Esophagus muscularis mucosa (tissue), 4 donors: ENCODE measurements around the gene CEACAM16. TPM values are rescaled to one million over a fixed set of nuclear protein-coding genes. Genes with fewer than 3 reads are reported as not detected.

Source experiments
- DNase-seq: peaks from one replicate; pipeline ENCODE4 v3.0.0-alpha.2; 2017; ENCODE audit errors: extremely low spot score
- H3K27ac ChIP-seq, 4 donors: fragments of 200-600 bp; sonication (generic); replicated peaks in 1 of 4; 1 replicate in 3 of 4; 2 replicates in 1 of 4; pipeline ENCODE4 v1.5.1; 2016 to 2019; ENCODE audit warnings: mild to moderate bottlenecking in 1 of 4
- H3K27me3 ChIP-seq, 4 donors: fragments of 200-600 bp; sonication (generic); one replicate each; pipeline versions ENCODE4 v1.5.1 to v1.6.0; 2016 to 2019
- H3K36me3 ChIP-seq, 4 donors: fragments of 200-600 bp; sonication (generic); one replicate each; pipeline ENCODE4 v1.5.1; 2016 to 2019
- H3K4me1 ChIP-seq, 4 donors: fragments of 200-600 bp; sonication (generic); one replicate each; pipeline ENCODE4 v1.5.1; 2016 to 2019
- H3K4me3 ChIP-seq, 4 donors: fragments of 200-600 bp; sonication (generic); 1 replicate in 2 of 4; 2 replicates in 2 of 4; pipeline ENCODE4 v1.5.1; 2016 to 2019; ENCODE audit warnings: mild to moderate bottlenecking in 4 of 4, moderate library complexity in 1 of 4
- H3K9me3 ChIP-seq, 4 donors: fragments of 200-600 bp; sonication (generic); 1 replicate in 3 of 4; 2 replicates in 1 of 4; pipeline ENCODE4 v1.5.1; 2016 to 2019
- EP300 ChIP-seq: sonication (generic); formaldehyde crosslinking; IDR thresholded peaks from one replicate; pipeline ENCODE4 v1.6.1; 2017; ENCODE audit warnings: antibody characterized with exemption
- POLR2A ChIP-seq: fragments of 450-650 bp; IDR thresholded peaks from one replicate; pipeline ENCODE4 v1.6.1; 2017; ENCODE audit warnings: antibody characterized with exemption, moderate library complexity, mild to moderate bottlenecking, low read depth
- POLR2AphosphoS5 ChIP-seq, 2 donors: sonication (generic); formaldehyde crosslinking; IDR thresholded peaks; one replicate each; pipeline ENCODE4 v1.6.1; 2017; ENCODE audit warnings: antibody characterized with exemption in 2 of 2
- WGBS: methylation state at CpG from one replicate; pipeline ENCODE4 v1.1.5; 2018; 5-methylcytosine and 5-hydroxymethylcytosine counted together
- intact Hi-C: fragments of 100-400 bp; cut with DNase I; formaldehyde crosslinking; loops from one replicate; pipeline ENCODE4 v1.15.1; 2023
- total RNA-seq, 4 donors: library from RNA; depleted of rRNA; stranded (reverse); fragments of >200 nt; gene quantifications; one replicate each; pipeline versions ENCODE4 v1.1.0 to v1.2.1, GENCODE V29; 2016
- TF ChIP-seq, protein P1 (sequence below), 3 experiments: fragments of 200-600 bp in 2 of 3; fragments of 450-650 bp in 1 of 3; sonication (generic) in 2 of 3; IDR thresholded peaks; one replicate each; pipeline ENCODE4 v1.5.1; 2017 to 2019; ENCODE audit warnings: antibody characterized with exemption in 3 of 3, mild to moderate bottlenecking in 2 of 3, moderate library complexity in 1 of 3

CEACAM16 gene
- total RNA-seq, 4 donors from 2014 or later, result not detected

DNA sequence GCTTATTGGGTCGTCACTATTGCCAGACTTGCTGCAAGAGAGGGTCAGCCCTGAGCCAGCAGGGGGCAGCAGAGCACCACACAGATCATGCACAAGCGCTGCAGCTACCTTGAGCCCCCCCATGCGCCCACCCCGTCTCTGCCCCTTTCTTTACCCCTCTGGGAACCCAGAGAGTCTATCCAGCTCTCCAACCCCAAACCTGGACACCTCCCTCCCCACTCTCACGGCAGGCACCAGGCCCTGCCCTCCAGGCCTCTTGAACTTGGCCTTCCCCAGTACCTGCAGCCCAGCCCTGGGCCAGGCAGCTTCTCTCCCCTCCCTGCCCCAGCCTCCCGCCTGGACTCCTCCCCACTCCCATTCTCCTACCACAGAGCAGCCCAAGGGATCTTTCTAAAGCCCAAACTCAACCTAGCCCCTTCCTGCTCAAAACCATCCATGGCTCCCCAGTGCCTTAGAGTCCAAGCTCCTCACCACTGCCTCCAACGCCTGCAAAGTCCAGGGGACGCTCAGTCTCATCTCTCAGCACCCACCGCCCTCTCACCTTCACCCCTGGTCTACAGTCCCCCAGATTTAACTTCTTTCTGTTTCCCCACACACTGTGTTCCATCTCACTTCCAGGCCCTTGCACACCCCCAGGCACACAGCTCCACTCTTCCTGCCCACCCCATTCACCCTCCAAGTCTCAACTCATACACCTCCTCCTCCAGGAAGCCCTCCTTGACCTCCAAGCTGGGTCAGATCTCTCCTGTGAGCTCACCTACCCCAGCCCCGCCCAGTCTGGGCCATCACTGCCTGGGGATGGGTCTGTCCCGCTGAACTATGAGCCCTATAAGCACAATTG, 9.4 kb upstream of the CEACAM16 start:
- no peak for DNase-seq
- H3K4me1 ChIP-seq, result peaks cover 17 to 25% (median 20%) of the 10 kb centered on the region in 4 donors
- TF ChIP-seq EP300, result no peak
- TF ChIP-seq, protein P1, sequence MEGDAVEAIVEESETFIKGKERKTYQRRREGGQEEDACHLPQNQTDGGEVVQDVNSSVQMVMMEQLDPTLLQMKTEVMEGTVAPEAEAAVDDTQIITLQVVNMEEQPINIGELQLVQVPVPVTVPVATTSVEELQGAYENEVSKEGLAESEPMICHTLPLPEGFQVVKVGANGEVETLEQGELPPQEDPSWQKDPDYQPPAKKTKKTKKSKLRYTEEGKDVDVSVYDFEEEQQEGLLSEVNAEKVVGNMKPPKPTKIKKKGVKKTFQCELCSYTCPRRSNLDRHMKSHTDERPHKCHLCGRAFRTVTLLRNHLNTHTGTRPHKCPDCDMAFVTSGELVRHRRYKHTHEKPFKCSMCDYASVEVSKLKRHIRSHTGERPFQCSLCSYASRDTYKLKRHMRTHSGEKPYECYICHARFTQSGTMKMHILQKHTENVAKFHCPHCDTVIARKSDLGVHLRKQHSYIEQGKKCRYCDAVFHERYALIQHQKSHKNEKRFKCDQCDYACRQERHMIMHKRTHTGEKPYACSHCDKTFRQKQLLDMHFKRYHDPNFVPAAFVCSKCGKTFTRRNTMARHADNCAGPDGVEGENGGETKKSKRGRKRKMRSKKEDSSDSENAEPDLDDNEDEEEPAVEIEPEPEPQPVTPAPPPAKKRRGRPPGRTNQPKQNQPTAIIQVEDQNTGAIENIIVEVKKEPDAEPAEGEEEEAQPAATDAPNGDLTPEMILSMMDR (IDR thresholded peaks at IDR 0.05), result peak in 2 of 3 experiments; percentile 85 to 92
- H3K36me3 ChIP-seq, result no peaks in the 10 kb centered on the region
- no peak overlapping the region for H3K4me3 ChIP-seq
- no peaks in the 10 kb centered on the region for H3K27me3 ChIP-seq
- H3K27ac ChIP-seq, result no peak overlapping the region
- H3K9me3 ChIP-seq, result no peaks in the 10 kb centered on the region
- 44% methylated on average over 10 of the region's 11 CpGs for WGBS
- intact Hi-C loops, result loop anchor here (1.0 to 5.0 kb wide), 3 partner anchors 33 to 155 kb away; no protein-coding TSS in a partner anchor

DNA sequence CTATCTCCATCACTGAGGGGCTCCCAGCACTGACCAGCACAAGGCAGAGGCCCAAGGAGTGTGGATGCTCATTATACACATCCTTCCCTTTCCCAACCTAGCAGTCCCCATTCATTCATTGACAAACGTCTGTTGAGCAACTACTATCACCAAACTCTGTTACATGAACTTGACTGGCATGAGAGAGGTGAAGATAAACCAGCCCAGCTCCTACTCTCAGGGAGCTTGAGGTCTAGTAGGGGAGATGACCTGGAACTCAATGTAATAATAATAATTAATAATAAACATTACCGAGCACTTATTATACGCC, 8.9 kb upstream of the CEACAM16 start:
- 87% methylated on average over 3 of the region's 3 CpGs for WGBS
- TF ChIP-seq, protein P1 (IDR thresholded peaks at IDR 0.05), result no peak
- TF ChIP-seq EP300, result no peak
- TF ChIP-seq POLR2AphosphoS5 (IDR thresholded peaks at IDR 0.05), result no peak
- no peak for TF ChIP-seq POLR2A
- intact Hi-C loops, result no loop called here

GRCh38 chr19:44692379-44692721, 6.6 kb upstream of the CEACAM16 start:
- Histone ChIP-seq H3K27me3 (peaks cover 0 to 2% (median 0%) of the 10 kb centered on the region in 4 donors), H3K4me3 (no peak overlapping the region), H3K27ac (peak overlapping the region in 1 of 4 donors; percentile 5), H3K36me3 (no peaks in the 10 kb centered on the region), H3K9me3 (no peaks in the 10 kb centered on the region), H3K4me1 (peaks cover 11 to 24% (median 16%) of the 10 kb centered on the region in 4 donors)
- no peak for DNase-seq
- intact Hi-C loops, result no loop called here
- WGBS, result 54% methylated on average over 5 of the region's 5 CpGs
- TF ChIP-seq POLR2AphosphoS5 (IDR thresholded peaks at IDR 0.05) (no peak), EP300 (no peak), POLR2A (no peak)
- TF ChIP-seq, protein P1 (IDR thresholded peaks at IDR 0.05), result no peak

More for the DNA sequence above, 8.9 kb upstream of the CEACAM16 start:
- Histone ChIP-seq H3K27me3 (no peaks in the 10 kb centered on the region), H3K4me3 (no peak overlapping the region), H3K9me3 (no peaks in the 10 kb centered on the region), H3K36me3 (no peaks in the 10 kb centered on the region), H3K4me1 (peaks cover 12 to 24% (median 17%) of the 10 kb centered on the region in 4 donors), H3K27ac (no peak overlapping the region)
- DNase-seq, result no peak

DNA sequence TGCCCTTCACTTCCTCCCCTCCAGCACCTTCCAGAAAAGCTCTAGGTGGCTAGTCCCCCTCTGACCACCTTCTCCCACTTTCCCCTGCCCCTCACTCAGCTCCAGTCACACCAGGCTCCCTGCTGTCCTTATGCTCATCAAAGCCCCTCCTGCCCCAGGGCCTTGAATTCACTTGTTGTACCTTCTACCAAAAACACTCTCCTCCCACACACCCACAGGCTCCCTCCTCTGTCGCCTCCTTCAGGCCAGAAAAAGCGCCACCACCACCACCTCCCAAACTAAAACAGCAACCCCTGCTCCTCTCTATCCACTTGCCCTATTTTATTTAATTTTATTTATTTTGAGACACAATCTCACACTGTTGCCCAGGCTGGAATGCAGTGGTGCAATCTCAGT, 4.8 kb upstream of the CEACAM16 start:
- Histone ChIP-seq H3K4me3 (no peak overlapping the region), H3K4me1 (peaks cover 7 to 22% (median 11%) of the 10 kb centered on the region in 4 donors), H3K36me3 (no peaks in the 10 kb centered on the region), H3K27me3 (peaks cover 0 to 19% (median 0%) of the 10 kb centered on the region in 4 donors), H3K9me3 (no peaks in the 10 kb centered on the region), H3K27ac (no peak overlapping the region)
- TF ChIP-seq POLR2AphosphoS5 (IDR thresholded peaks at IDR 0.05) (no peak), POLR2A (no peak), EP300 (no peak)
- TF ChIP-seq, protein P1 (IDR thresholded peaks at IDR 0.05), result no peak
- WGBS, result 85% methylated on average over 2 of the region's 2 CpGs
- intact Hi-C loops, result no loop called here
- DNase-seq, result no peak
